GM23338 (cell line): ENCODE measurements around the gene MITF. TPM values are rescaled to one million over a fixed set of nuclear protein-coding genes. Genes with fewer than 3 reads are reported as not detected.

Experiments used
- ATAC-seq: fragments of 200-7000 bp; cut with Tn5 transposase; 3 replicates; pipeline ENCODE4 v1.9.1; 2020
- DNase-seq: peaks from one replicate; pipeline ENCODE4 v3.0.0-alpha.2; 2015; ENCODE audit warnings: low spot score
- H2AFZ ChIP-seq: fragments of 200-600 bp; sonication (generic); 2 replicates; pipeline ENCODE4 v1.8.0; 2016; ENCODE audit warnings: antibody characterized with exemption, mild to moderate bottlenecking, moderate library complexity
- H3F3A ChIP-seq: fragments of 200-600 bp; sonication (generic); replicated peaks from 2 replicates; pipeline ENCODE4 v1.8.0; 2017; ENCODE audit warnings: antibody characterized with exemption, mixed run types, low read depth
- H3K27ac ChIP-seq: fragments of 200-600 bp; sonication (generic); 2 replicates; pipeline ENCODE4 v1.6.1; 2016; ENCODE audit warnings: low read depth
- H3K27me3 ChIP-seq: fragments of 200-600 bp; sonication (generic); 2 replicates; pipeline ENCODE4 v1.8.0; 2016; ENCODE audit warnings: mild to moderate bottlenecking, mixed run types, moderate library complexity; ENCODE audit not compliant: insufficient read depth
- H3K36me3 ChIP-seq: fragments of 200-600 bp; sonication (generic); 2 replicates; pipeline ENCODE4 v1.8.0; 2016; ENCODE audit warnings: mild to moderate bottlenecking; ENCODE audit not compliant: insufficient read depth
- H3K4me1 ChIP-seq: fragments of 200-600 bp; sonication (generic); 2 replicates; pipeline ENCODE4 v1.8.0; 2016; ENCODE audit warnings: mild to moderate bottlenecking, moderate library complexity; ENCODE audit not compliant: insufficient read depth
- H3K4me2 ChIP-seq: fragments of 200-600 bp; sonication (generic); 2 replicates; pipeline ENCODE4 v1.7.1; 2017; ENCODE audit warnings: mixed run types
- H3K4me3 ChIP-seq: fragments of 200-600 bp; sonication (generic); 2 replicates; pipeline ENCODE4 v1.6.1; 2016; ENCODE audit warnings: mixed run types
- H3K79me2 ChIP-seq: fragments of 200-600 bp; sonication (generic); replicated peaks from 2 replicates; pipeline ENCODE4 v1.8.0; 2017; ENCODE audit warnings: mild to moderate bottlenecking; ENCODE audit not compliant: insufficient read depth
- H3K9me2 ChIP-seq: fragments of 200-600 bp; sonication (generic); 2 replicates; pipeline ENCODE4 v1.8.0; 2017; ENCODE audit not compliant: insufficient read depth
- H4K20me1 ChIP-seq: fragments of 200-600 bp; sonication (generic); replicated peaks from 2 replicates; pipeline ENCODE4 v1.8.0; 2017; ENCODE audit warnings: mild to moderate bottlenecking; ENCODE audit not compliant: insufficient read depth
- H3K27ac Mint-ChIP-seq: 2 replicates; pipeline ENCODE4 v1.8.0; 2020; ENCODE audit warnings: inconsistent platforms, mild to moderate bottlenecking, moderate library complexity, mixed read lengths
- H3K27me3 Mint-ChIP-seq: 3 replicates; pipeline ENCODE4 v1.8.0; 2022; ENCODE audit warnings: low read depth, mild to moderate bottlenecking, moderate library complexity, mixed read lengths, inconsistent platforms; ENCODE audit not compliant: insufficient read depth, poor library complexity
- H3K36me3 Mint-ChIP-seq: 3 replicates; pipeline ENCODE4 v1.8.0; 2021; ENCODE audit warnings: low read depth, mild to moderate bottlenecking, inconsistent platforms, moderate library complexity, mixed read lengths
- H3K4me1 Mint-ChIP-seq: 3 replicates; pipeline ENCODE4 v1.8.0; 2020; ENCODE audit warnings: mild to moderate bottlenecking, inconsistent platforms, mixed read lengths
- H3K4me3 Mint-ChIP-seq: 3 replicates; pipeline ENCODE4 v1.8.0; 2021; ENCODE audit warnings: moderate library complexity, mild to moderate bottlenecking, inconsistent platforms, mixed read lengths
- H3K9me3 Mint-ChIP-seq: 3 replicates; pipeline ENCODE4 v1.8.0; 2020; ENCODE audit warnings: moderate library complexity, mild to moderate bottlenecking, inconsistent platforms, mixed read lengths
- CREB1 ChIP-seq: fragments of 250-450 bp; sonication (Bioruptor Pico); IDR thresholded peaks from 2 replicates; pipeline ENCODE4 v1.5.0; 2020; ENCODE audit warnings: low read depth, mild to moderate bottlenecking, moderate library complexity
- EZH2phosphoT487 ChIP-seq: fragments of 200-600 bp; sonication (generic); IDR thresholded peaks from one replicate; pipeline ENCODE4 v1.8.1; 2018; ENCODE audit warnings: antibody characterized with exemption; ENCODE audit not compliant: unreplicated experiment
- JUNB ChIP-seq: IDR thresholded peaks from one replicate; pipeline ENCODE4 v1.6.1; 2016; ENCODE audit warnings: antibody characterized with exemption; ENCODE audit not compliant: unreplicated experiment
- NANOG ChIP-seq: IDR thresholded peaks from 2 replicates; pipeline ENCODE4 v1.6.1; 2016; ENCODE audit warnings: antibody characterized with exemption, borderline replicate concordance
- REST ChIP-seq: IDR thresholded peaks from one replicate; pipeline ENCODE4 v1.6.1; 2018; ENCODE audit warnings: antibody characterized with exemption; ENCODE audit not compliant: unreplicated experiment
- STAT1 ChIP-seq: IDR thresholded peaks from one replicate; pipeline ENCODE4 v1.6.1; 2016; ENCODE audit warnings: antibody characterized with exemption; ENCODE audit not compliant: unreplicated experiment
- ZNF114 ChIP-seq: fragments of 250-450 bp; sonication (Bioruptor Pico); IDR thresholded peaks from 2 replicates; pipeline ENCODE4 v1.5.0; 2020; ENCODE audit warnings: mild to moderate bottlenecking, moderate library complexity
- ZNF331 ChIP-seq: fragments of 250-450 bp; sonication (Bioruptor Pico); IDR thresholded peaks from 2 replicates; pipeline ENCODE4 v1.5.0; 2020; ENCODE audit warnings: low read depth, mild to moderate bottlenecking, moderate library complexity
- ZNF462 ChIP-seq: fragments of 250-450 bp; sonication (Bioruptor Pico); IDR thresholded peaks from 2 replicates; pipeline ENCODE4 v1.5.0; 2020; ENCODE audit warnings: mild to moderate bottlenecking, moderate library complexity
- polyA plus RNA-seq: library from polyadenylated mRNA; unstranded; fragments of >200 nt; fragmentation: Nextera tagmentation; extraction: Ambion mirVana; gene quantifications from 2 replicates; pipeline ENCODE4 v1.2.1, GENCODE V29; 2016
- total RNA-seq: library from RNA; depleted of rRNA; stranded (reverse); fragments of >200 nt; shearing (Covaris generic); gene quantifications from 2 replicates; pipeline ENCODE4 v1.2.3, GENCODE V29; 2014

Gene MITF
- total and polyA plus RNA-seq, 2 experiments from 2014 or later, result 1.9 to 2.4 TPM

GRCh38 chr3:69878254-69878653 lies 139.0 kb downstream of the MITF start:
- no peak overlapping the region for H3K4me3 ChIP-seq
- no peaks in the 10 kb centered on the region for H3K36me3 ChIP-seq
- H3K27ac ChIP-seq, result no peak overlapping the region
- no peak overlapping the region for H3K27ac Mint-ChIP-seq
- TF ChIP-seq CREB1 (CRISPR knock-in tag), result no peak
- TF ChIP-seq ZNF114 (CRISPR knock-in tag), result no peak
- TF ChIP-seq ZNF462 (CRISPR knock-in tag), result no peak
- TF ChIP-seq ZNF331 (CRISPR knock-in tag), result no peak
- no peak for TF ChIP-seq NANOG
- TF ChIP-seq STAT1, result no peak
- TF ChIP-seq EZH2phosphoT487, result no peak
- TF ChIP-seq JUNB, result no peak
- no peak for TF ChIP-seq REST
- no peak overlapping the region for H2AFZ ChIP-seq
- H3K4me3 Mint-ChIP-seq, result no peak overlapping the region
- H4K20me1 ChIP-seq, result no peaks in the 10 kb centered on the region
- no peaks in the 10 kb centered on the region for H3K79me2 ChIP-seq
- no peaks in the 10 kb centered on the region for H3K9me3 Mint-ChIP-seq
- H3K36me3 Mint-ChIP-seq, result no peaks in the 10 kb centered on the region
- peaks cover 8% of the 10 kb centered on the region for H3K4me1 Mint-ChIP-seq
- DNase-seq (no peak), ATAC-seq (no peak)
- H3F3A ChIP-seq, result no peaks in the 10 kb centered on the region
- H3K9me2 ChIP-seq, result no peaks in the 10 kb centered on the region
- no peaks in the 10 kb centered on the region for H3K27me3 ChIP-seq
- peaks cover 2% of the 10 kb centered on the region for H3K27me3 Mint-ChIP-seq
- peaks cover 10% of the 10 kb centered on the region; the same call in 1 of the 2 replicates for H3K4me1 ChIP-seq
- H3K4me2 ChIP-seq, result no peak overlapping the region
